ENCODE measurements around the gene EIF4G3. TPM values are rescaled to one million over a fixed set of nuclear protein-coding genes. Genes with fewer than 3 reads are reported as not detected.

The EIF4G3 gene
- total RNA-seq, 1 experiment from 2014 or later, result 25.1 TPM

DNA sequence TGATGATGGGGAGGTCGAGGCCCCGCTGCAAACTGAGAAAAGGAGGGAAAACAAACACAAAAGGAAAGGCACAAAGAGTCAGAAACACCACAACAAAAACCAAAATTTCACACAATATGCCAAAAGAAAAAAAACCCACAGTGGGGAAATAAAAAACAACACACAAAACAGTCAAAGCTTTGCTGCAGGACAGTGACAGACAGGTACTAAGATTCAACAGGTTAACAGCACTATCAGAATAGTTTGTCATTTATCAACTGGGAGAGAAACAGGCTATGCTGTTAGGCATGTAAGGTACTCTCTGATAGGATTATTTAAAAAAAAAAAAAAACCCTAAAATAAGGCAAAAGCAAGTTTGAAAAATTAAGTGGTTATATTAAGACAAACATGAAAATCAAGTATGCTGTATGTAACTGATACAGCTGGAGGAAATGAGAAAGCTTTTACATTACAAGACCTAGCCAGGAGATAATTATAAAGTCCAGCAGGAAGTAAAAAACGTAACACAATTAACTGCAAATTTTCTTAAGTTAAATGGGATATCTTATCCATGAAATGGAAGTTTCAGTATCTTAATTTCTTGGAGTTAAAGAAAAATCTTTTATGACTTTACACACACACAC is 179.0 kb downstream of the EIF4G3 start:
- in situ Hi-C loops (cut with HindIII; ENCODE audit: low pct_unique_long_range_greater_than_20kb, low sequenced_read_pairs), result no loop called here
- DNase-seq (ENCODE audit: low read depth, low spot score), result no peak

DNA sequence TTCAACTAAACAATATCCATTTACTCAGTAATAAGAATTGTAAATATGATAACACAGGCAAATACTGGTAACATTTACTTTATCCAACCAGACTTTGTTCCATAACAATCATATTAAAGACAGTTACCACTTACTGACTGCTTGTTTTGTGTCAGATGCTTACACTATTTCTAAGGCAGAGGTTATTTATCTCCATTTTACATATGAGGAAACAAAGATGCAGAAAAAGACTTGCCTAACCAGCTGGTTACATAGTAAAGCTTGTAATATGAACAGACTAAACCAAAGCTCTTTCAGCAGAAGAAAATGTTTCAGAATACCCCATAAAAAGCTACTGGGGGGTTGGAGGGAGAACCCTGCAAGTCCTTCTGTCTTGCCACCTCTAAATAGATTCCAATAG is 180.1 kb downstream of the EIF4G3 start:
- in situ Hi-C loops (cut with HindIII; ENCODE audit: low pct_unique_long_range_greater_than_20kb, low sequenced_read_pairs), result no loop called here
- DNase-seq (ENCODE audit: low read depth, low spot score), result no peak

DNA sequence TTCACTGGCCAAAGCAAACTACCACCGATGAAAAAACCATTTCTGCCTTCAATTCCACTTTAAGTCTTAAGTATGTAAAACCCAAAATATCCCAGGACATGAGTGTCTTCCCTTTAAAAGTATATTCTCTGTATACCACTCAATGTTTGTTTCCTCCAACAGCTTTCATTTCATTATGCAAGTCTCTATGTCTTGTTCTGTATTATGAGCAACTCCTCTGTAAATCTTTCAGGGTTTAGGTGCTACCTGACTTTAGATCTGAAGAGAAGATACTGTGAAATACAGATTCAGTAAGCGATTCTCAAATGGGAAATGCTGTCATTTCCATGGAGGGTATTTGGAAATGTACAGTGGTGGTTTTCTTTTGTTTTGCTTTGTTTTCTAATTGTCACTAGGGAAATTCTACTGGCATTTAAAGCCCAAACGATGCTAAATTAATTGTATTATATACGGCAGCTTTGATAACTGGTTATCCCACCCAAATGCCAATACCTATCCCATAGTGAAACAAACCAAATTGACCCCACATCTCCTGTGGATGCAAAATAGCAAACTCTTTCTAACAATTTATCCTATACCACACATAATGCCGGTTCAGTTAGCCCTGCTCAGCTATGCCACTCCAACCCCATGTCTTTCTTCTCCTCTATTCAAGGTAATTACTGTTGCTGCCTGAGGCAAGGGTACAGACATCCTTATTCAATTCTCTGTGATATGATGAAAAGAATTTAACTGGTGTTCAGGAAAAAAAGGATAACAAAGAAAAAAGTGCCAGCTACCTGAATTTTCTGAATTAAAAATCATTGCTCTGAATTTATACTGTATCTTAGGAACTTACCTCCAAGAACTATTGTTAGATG is 182.8 kb downstream of the EIF4G3 start:
- in situ Hi-C loops (cut with HindIII; ENCODE audit: low pct_unique_long_range_greater_than_20kb, low sequenced_read_pairs), result no loop called here
- DNase-seq (ENCODE audit: low read depth, low spot score), result no peak

DNA sequence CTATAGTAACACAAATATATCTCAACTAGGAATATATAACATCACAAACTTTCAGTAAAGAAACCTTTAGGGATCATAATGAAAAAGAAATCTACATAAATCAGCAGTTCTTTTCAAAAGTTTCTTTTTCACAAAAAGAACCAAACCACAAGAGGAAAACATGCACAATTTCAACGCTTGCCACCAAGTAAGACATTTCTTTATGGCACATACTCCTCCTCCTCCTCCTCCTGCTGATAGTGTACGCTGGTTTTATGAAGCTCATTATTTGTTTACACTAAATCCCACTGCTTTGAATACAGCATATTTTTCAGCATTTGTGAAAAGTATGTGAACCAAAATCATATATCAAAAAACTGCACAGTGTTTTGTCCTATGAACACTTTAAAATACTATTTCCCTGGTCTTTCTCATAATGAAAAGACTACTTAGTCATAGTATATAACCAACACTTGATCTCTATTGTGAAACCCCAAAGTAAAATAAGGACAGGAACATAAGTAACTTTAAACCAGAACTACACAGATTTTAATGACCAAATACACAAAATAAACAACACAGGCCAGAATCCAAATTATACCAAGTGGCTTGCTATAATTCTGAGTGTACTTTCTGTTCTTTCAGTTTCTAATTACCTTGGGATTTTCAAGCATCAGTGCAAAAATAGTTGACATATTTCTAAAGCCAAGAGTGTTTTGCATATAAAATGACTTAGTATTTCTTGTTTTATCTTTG is 184.2 kb downstream of the EIF4G3 start:
- in situ Hi-C loops (cut with HindIII; ENCODE audit: low pct_unique_long_range_greater_than_20kb, low sequenced_read_pairs), result no loop called here
- DNase-seq (ENCODE audit: low read depth, low spot score), result no peak

DNA sequence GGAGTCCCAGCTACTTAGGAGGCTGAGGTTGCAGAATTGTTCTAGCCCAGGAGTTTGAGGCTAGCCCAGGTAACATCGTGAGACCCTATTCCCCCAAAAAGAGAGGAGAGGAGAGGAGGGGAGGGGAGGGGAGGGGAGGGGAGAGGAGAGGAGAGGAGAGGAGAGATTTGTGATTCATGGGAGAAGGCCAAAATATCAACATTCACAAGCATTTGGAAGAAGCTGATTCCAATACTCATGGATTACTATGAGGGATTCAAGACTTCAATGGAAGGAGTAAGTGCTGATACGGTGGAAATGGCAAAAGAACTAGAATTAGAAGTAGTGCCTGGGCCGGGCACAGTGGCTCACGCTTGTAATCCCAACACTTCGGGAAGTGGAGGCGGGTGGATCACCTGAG is 187.8 kb downstream of the EIF4G3 start:
- no peak for DNase-seq (ENCODE audit: low read depth, low spot score)
- in situ Hi-C loops (cut with HindIII; ENCODE audit: low pct_unique_long_range_greater_than_20kb, low sequenced_read_pairs), result no loop called here

DNA sequence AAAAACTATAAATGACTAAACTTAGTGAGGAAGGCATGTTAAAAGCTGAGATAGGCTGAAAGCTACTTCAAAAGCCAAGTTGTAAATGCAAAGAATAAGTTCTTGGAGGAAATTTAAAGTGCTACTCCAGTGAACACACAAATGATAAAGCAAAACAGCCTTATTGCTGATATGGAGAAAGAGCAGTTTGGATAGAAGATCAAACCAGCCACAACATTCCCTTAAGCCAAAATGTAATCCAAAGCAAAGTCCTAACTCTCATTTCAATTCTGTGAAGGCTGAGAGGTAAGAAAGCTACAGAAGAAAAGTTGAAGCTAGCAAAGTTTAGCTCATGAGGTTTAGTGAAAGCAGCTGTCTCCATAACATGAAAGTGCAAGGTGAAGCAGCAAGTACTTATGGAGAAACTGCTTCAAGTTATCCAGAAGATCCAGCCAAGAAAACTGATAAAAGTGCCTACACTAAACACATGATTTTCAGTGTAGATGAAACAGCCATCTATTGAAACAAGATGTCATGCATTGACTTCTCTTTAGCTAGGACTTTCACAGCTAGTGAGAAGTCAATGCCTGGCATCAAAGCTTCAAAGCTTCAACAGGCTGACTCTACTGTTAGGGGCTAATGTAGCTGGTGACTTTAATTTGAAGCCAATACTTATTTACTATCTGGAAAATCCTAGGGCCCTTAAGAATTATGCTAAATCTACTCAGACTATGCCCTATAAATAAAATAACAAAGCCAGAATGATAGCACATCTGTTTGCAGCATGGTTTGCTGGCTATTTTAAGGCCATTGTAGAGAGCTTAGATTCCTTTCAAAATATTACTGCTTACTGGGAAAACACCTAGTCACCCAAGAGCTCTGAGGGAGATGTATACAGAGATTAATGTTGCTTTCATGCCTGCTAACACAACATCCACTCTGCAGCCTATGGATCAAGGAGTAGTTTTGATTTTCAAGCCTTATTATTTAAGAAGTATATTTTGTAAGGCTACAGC is 188.6 kb downstream of the EIF4G3 start:
- in situ Hi-C loops (cut with HindIII; ENCODE audit: low pct_unique_long_range_greater_than_20kb, low sequenced_read_pairs), result no loop called here
- no peak for DNase-seq (ENCODE audit: low read depth, low spot score)

DNA sequence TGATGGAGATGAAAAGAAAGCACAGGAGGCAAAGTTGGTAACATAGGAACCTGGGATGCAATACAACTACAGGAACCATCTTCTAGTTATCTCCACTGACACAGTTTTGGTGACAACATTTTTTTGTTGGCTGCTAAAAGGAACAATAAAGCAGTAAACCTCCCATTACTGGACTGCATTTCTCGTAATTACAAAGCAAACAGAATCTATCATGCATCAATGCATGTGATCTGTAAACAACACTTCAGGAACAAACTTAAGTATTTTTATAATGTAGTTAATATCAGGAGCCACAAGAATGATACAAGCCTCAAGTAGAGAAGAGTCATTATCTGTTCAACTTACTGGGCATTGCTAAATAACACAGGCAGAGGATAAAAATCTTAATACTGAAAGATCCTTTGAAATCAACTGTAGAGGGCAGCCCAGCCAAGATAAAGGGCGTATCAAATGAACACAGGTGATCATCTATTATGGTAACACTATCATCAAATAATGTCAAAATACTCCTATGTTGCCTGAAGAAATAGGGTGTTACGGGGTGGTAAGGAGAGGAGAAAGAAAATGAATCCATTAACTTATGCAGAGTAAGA is 193.3 kb downstream of the EIF4G3 start:
- DNase-seq (ENCODE audit: low read depth, low spot score), result no peak
- in situ Hi-C loops (cut with HindIII; ENCODE audit: low pct_unique_long_range_greater_than_20kb, low sequenced_read_pairs), result no loop called here

DNA sequence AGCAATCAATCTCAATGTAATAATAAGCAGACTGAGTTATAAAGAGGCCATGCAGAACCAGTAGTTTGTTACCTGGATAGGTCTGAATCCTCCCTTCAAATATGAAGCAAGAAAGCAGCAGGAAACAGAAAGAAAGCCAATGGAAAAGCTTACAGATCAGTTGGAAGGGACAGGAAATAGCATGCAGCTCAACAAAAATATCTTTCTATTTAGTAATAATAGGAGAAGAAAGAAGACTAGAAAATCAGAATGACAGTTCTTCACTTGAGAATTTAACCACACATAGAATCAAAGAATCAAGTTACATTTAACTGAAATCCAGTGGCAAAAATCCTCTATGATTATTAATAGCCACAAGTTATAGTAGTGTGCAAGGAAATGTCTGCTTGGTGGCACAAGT is 194.4 kb downstream of the EIF4G3 start:
- DNase-seq (ENCODE audit: low read depth, low spot score), result no peak
- in situ Hi-C loops (cut with HindIII; ENCODE audit: low pct_unique_long_range_greater_than_20kb, low sequenced_read_pairs), result no loop called here

DNA sequence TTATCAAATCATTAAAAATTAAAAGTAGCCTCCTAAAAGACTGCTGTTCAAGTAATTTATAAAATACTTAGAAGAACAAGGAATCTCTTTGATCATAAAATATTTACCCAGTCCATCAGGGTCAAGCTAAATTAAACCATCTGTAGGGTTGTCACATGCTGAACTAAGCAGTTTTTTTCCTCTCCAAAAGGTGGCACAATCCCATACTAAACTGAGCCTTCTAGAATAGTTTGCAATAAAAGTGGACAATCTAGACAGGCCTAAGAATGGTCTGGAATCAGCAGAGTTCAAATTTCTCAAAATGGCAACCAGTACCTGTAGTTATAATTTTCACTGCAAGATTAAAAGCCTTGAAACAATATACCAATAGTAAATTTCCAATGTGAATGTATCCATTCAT is 194.8 kb downstream of the EIF4G3 start:
- peak; percentile 30 for DNase-seq (ENCODE audit: low read depth, low spot score)
- in situ Hi-C loops (cut with HindIII; ENCODE audit: low pct_unique_long_range_greater_than_20kb, low sequenced_read_pairs), result no loop called here

DNA sequence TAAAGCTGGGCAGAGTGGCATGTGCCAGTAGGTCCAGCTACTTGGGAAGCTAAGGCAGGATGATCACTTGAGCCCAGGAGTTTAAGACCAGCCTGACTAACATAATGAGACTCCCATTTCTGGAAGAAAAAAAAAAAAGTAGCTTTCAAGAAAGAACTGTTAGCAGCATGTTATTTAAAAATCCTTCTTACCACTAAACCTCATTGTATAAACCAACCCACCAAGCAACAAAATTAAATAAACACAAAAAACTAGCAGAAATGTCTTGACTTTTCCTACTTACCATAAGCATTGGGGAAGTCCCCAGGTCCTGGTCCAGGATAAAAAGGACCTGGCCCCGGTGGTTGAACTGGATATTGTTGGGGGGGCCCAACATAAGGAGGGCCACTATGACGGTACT is 196.6 kb downstream of the EIF4G3 start:
- in situ Hi-C loops (cut with HindIII; ENCODE audit: low pct_unique_long_range_greater_than_20kb, low sequenced_read_pairs), result no loop called here

DNA sequence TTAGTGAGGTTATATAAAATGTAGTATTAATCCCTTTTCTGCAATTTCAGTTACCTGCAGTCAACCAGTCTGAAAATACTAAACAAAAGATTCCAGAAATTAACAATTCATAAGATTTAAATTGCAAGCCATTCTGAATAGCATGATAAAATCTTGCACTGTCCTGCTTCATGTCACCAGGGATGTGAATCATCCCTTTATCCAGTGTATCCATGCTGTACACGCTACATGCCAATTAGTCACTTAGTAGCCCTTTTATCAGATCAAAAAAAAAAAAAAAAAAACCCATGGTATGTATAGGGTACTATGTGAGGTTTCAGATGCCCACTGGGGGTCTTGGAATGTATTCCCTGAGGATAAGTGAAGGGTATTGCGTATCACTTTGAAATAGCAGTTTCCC is 198.3 kb downstream of the EIF4G3 start:
- DNase-seq (ENCODE audit: low read depth, low spot score), result no peak
- in situ Hi-C loops (cut with HindIII; ENCODE audit: low pct_unique_long_range_greater_than_20kb, low sequenced_read_pairs), result no loop called here

More for the DNA sequence above, 196.6 kb downstream of the EIF4G3 start:
- DNase-seq (ENCODE audit: low read depth, low spot score), result no peak

DNA sequence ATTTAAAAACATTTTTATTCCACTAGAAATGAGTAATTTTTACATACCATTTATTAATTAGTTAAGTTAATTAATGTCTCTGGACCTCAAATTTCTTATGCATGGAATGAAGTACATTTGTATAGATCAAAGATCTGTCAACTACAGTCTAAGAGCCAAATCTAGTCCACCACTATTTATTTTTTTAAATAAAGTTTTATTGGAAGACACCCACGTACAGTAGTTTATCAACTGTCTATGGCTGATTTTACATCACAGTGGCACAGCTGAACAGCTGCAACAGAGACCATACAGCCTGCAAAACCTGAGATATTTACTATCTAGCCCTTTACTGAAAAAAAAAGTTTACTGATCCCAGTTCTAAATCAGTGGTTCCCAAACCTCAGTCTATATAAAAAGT is 201.0 kb downstream of the EIF4G3 start:
- in situ Hi-C loops (cut with HindIII; ENCODE audit: low pct_unique_long_range_greater_than_20kb, low sequenced_read_pairs), result no loop called here
- DNase-seq (ENCODE audit: low read depth, low spot score), result no peak

DNA sequence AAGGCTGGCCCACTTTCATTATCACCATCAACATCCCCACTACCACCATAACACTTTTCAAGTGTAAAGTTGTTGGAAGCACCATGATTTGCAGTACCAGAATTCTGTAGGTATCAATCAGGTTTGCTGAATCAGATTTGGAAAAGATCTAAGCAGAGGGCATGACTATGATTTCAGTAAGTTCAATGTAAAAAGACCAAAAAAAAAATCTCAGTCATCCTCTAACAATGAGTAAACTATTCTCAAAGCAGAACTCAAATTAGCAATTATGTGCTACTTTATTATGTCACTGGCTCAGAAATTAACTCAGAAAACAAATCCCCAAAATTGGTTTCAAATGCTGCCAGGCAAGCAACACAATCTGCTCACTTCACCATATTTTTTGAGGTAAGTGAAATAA is 201.7 kb downstream of the EIF4G3 start:
- DNase-seq (ENCODE audit: low read depth, low spot score), result no peak
- in situ Hi-C loops (cut with HindIII; ENCODE audit: low pct_unique_long_range_greater_than_20kb, low sequenced_read_pairs), result no loop called here

DNA sequence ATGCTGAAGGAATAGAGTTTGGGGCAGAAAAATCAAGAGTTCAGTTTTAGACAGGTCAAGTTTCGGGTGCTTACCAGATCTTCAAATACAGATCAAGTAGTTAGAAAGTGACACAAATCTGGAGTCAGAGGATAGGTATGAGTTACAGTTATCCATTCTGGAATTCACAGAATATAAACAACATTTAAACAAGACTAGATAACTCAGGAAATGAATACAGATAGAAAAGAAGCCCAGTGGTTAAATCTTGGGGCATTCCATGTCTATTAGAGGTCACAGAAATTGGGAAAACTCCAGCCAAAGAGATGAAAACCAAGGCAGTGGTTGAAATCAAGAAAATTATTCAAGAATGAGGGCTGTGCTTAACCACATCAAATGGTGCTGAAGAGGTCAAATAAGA is 202.6 kb downstream of the EIF4G3 start:
- in situ Hi-C loops (cut with HindIII; ENCODE audit: low pct_unique_long_range_greater_than_20kb, low sequenced_read_pairs), result no loop called here
- DNase-seq (ENCODE audit: low read depth, low spot score), result no peak

DNA sequence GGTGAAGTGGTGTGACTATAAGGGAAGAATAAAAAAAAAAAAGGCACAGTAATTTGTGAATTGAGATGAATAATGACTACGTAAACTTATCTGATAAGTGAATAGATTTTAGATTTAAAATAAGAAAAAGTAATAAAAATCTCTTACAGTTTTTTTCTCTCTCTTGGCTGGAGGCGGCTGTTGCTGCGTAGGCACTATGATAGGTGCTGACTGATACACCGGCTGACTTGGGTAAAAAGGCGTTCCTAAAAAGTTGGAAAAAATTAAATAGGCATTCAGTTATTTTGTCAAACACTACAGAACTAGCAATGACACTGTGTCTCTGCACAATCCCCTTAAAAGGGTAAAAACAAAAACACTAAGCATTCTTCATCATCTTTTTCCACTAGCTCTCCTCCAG is 203.8 kb downstream of the EIF4G3 start:
- in situ Hi-C loops (cut with HindIII; ENCODE audit: low pct_unique_long_range_greater_than_20kb, low sequenced_read_pairs), result no loop called here
- DNase-seq (ENCODE audit: low read depth, low spot score), result no peak

DNA sequence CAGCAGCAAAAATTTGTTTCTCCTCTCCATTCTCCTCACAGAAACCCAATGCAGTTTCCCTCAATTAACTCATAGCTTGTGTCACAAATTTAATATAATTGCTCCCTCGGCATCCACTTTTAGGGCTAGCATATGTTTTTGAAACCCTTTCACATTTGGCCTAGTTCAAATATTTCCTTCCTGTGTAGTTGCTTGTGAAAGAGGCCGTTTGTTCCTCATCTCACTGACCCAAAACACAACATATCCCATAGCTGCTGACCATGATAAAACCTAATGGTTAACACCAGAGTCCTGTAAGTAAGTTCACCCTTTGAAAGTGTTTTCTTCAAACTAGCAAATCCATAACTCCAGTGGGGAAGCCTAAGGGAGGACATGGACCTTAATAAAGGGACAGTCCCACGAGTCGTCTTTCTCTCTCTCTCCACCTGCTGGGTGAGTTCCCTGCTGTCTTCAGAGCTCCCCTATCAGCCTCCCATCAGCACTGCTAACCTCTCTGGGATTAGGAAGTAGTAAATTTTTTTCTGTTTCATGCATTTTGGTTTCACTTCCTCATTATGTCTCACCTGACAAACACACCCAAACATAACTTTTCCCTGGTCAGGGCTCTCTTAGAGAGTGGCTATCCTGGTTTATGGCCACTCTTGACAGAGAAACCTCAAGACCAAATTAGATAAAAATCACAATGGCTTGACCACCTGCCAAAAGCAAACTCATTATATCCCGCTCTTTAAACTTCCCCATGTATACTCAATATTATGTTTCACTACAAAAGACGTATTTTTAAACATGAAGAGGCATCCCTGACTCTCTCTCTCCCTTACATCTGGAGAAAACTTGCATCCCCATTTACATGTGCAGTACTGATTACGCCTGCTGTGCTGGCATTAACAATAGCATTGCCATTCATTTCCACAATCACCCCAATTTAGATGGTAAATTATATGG is 211.9 kb downstream of the EIF4G3 start:
- no peak for DNase-seq (ENCODE audit: low read depth, low spot score)

More for the DNA sequence above, 211.9 kb downstream of the EIF4G3 start:
- in situ Hi-C loops (cut with HindIII; ENCODE audit: low pct_unique_long_range_greater_than_20kb, low sequenced_read_pairs), result no loop called here
